ENCODE measurements around the gene SUGCT. TPM values are rescaled to one million over a fixed set of nuclear protein-coding genes. Genes with fewer than 3 reads are reported as not detected.
"Not testable (repeated sequence)": the region's sequence is repeated elsewhere in the genome, so short reads cannot be mapped to it uniquely, and the experiment has no call there.

Gene SUGCT
- total RNA-seq: 0.79 and 0.87 TPM in 2 replicates

DNA sequence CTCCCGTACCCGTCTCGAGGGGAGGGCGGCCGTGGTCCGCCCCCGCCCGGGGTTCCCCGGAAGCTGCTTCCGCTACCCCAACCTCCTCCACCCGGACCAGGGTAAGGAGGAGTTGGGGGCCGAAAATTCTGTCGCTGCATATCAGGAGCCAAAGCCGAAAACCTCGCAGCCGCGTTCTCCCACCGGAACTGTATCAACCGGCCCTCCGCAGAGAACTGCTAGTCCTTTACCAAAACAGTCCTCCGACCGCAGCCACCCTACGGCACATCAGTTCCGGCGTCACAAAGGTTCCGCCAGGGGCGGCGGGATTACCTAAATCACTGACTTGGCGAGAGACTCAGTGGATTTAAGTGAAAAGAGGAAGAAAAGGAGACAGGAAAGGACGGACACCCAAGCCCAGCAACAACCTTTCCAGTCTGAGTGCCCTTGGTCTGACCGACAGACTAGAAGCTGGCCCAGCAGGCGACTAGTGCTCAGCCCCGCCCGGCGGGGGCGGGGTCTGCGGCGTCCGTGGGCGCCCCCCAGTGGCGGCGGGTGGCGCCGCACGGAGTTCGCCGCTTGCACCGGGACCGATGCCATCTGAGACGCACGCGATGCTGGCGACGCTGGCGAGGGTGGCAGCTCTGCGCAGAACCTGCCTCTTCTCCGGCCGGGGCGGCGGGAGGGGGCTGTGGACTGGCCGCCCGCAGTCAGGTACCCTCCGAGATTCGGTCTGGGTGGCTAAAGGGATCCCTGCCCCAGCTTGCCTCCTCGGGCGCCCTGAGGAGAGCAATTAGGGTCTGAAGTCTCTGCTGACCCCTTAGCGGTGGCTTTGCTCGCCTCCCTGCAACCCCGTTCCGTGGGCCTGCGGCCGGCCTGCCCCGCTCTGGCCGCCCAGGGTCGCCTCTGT is at the start of gene SUGCT, which contains the start of gene MPLKIP:
Gene SUGCT (plus strand): TSS at position 578 of the 889 bp plus-strand sequence.
Gene MPLKIP (minus strand): TSS at position 195 of the 889 bp plus-strand sequence. CDS start 55 bp downstream, at position 140.
- DNase-seq (ENCODE audit: low read depth in 2 of 2): peak; percentile 87 to 92

DNA sequence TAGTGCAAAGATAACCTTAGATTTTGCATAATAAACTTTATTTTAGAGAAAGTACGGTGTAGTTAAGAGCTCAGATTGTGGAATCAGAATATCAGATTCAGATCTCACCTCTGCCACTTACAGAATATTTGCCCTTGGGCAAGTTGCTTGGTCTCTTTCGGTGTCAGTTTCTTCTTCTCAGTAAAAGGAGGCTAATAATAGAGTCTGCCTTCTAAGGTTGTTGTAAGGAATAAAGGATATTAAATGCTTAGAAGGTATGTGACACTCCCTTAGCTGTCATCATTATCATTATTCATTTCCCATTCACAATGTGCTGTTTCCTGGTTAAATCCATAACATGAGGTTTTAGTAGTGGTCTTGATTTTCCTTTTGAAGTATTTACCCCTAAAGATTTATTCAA is 42.6 kb upstream of the SUGCT start:
- DNase-seq (ENCODE audit: low read depth in 2 of 2): no peak

DNA sequence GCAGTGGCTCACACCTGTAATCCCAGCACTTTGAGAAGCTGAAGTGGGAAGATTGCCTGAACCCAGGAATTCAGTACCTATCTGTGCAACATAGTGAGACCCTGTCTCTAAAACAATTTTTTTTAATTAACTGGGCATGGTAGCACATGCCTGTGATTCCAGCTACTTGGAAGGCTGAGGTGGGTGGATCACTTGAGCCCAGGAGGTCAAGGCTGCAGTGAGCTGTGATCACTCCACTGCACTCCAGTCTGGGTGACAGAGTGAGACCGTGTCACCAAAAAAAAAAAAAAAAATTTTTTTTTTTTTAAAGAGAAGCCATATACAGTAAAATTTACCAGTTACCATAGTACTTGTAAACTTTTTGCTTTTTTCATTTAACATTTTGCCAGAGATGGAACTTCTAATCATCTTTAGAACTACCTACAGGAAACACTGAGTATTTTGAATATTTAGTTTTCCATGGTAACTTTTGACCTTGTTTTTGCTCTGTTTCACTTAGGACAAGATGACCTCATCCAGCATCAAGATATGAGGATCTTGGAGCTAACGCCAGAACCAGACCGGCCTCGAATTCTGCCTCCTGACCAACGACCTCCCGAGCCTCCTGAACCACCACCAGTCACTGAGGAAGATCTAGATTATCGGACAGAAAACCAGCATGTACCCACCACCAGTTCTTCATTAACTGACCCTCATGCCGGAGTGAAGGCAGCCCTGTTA is 41.0 kb upstream of the SUGCT start:
- no peak for DNase-seq (ENCODE audit: low read depth in 2 of 2)

DNA sequence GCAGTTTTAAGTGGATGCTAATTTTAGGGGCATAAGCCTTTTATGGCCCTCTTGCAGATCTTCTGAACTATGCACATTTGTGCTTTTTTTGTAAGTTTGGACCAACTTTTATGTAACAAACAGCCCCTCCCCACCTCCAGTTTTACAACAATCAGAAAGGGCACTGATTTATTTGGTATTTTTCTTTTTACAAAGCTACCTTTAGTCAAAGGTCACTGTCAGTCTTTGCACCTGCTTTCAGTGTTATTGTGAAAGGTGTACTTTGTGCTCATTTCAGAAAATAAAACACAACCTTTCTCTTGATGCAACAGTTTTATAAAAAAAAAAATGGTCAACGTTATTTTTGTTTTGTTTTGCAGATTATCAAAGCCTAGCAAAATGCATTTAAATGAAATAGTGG is 39.6 kb upstream of the SUGCT start:
- no peak for DNase-seq (ENCODE audit: low read depth in 2 of 2)

DNA sequence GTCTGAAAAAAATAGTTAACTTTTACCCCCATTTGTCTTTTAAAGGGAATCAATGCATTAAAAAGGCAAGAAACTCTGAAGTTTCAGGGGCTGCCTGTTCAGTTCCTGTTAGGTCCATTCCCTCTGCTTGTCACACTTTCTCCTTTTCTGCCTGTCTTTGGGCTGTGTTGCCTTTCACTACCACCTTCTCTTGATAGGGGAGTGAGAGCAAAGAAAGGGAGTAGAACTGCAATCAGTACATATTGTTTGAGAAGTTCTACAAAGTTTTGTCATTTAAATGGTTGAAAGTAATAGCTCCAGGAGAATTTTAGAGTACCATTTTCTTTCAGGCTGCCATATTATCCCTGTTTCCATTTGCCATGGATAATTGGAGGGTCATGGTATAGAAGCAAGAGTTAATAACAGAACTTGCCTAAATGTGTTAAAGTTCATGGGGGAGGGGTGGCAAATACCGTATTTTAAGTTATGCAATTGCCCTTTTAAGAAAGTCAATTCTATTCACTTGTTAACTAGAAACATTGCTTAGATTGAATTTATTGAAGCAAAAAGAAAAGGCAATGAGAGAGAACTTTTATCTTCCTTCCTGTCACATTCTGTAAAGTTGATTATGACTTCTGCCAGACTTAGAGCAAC is 39.0 kb upstream of the SUGCT start:
- DNase-seq (ENCODE audit: low read depth in 2 of 2): no peak

DNA sequence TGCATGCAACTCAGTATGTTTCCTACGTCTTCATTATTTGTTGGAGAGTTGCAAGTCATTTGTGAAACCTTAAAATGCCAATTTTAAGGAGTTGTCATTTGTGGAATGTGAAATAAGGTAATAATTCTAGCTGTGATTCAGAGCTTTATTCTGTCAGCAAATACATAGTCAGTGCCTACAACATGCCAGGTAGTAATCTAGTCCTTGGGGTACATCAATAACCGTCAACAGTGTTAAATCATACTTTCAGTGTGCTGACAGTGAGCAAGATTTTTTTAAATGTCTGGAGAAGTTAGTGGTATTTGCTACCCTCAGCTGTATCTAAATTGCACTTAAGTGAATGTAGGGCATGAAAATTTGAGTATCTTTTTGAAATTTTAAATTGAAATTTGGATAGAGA is 37.1 kb upstream of the SUGCT start:
- no peak for DNase-seq (ENCODE audit: low read depth in 2 of 2)

DNA sequence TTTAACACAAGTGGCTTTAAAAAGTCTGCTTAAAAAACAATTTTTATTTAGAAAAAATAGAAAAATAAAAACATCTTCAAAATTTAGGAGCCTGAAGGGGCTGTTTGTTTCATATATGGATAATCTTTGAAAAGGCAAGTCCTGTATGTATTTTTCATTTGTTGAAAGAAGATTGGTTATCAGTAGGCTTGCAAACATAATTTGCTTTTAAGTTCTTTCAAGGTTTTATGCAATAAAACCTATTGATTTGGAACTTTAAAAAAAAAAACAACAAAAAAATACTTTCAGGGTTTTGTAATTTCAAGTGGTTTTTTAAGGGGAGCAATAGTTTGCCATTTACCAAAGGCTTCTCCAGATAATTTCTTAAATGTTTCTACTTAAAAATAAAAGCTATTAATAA is 36.0 kb upstream of the SUGCT start:
- no peak for DNase-seq (ENCODE audit: low read depth in 2 of 2)

DNA sequence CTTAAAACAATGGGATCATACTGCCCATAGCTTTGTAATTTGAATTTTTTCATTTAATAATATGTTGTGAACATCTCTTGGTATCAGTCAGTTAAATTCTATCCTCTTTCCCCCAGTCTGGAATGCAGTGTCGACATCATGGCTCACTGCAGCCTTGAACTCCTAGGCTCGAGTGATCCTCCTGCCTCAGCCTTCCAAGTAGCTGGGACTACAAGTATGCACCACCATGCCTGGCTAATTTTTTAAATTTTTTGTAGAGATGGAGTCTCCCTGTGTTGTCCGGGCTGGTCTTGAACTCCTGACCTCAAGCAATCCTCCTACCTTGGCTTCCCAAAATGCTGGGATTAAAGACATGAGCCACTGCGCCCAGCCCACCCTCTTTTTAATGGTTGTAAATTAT is 35.0 kb upstream of the SUGCT start:
- no peak for DNase-seq (ENCODE audit: low read depth in 2 of 2)

DNA sequence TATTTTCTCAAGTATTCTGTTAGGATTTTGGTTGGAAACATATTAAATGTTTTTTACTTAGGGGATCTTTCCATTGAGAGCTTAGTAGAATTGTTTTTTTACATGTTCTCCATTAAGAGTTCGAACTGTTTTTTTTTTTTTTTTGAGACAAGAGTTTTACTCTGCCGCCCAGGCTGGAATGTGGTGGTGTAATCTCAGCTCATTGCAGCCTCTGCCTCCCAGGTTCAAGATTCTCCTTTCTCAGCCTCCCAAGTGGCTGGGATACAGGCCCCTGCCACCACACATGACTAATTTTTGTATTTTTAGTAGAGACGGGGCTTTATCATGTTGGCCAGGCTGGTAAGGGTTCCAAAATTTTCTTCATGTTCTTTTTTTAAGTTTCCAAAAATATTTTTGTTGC is 33.6 kb upstream of the SUGCT start:
- no peak for DNase-seq (ENCODE audit: low read depth in 2 of 2)

DNA sequence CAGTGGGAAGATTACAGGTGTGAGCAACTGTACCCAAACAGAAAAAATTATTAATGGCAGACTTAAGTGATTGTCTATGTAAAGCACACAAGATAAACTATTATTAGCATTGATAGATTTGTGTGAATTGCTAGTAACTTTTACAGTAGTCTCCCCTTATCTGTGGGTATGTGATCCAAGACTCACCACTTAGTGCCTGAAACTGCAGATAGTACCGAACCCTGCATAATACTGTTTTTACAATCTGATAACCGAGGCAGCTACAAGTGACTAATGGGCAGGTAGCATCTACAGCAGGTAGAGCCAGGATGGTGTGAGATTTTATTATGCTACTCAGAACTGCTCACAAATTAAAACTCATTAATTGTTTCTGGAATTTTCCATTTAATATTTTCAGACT is 31.9 kb upstream of the SUGCT start:
- no peak for DNase-seq (ENCODE audit: low read depth in 2 of 2)

DNA sequence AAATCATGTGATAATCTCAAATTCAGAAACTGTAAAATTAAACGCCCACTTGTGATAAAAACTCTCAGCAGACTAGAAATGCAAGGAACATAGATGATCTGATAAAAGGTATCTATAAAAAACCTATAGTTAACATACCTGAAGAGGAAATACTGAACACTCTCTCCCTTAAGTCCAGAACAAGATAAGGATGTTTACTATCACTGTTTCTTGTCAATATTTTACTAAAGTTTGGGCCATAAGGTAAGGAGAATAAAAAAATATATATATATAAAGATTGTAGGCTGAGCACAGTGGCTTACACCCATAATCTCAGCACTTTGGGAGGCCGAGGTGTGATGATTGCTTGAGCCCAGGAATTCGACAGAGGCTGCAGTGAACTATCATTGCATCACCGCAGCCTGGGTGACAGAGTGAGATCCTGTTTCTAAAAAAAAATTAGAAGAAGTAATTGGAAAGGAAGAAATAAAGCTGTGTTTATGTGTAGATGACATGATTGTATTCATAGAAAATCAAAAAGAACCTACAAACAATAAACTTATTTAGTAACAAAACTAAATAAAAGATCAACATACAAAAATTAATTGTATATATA is 28.8 kb upstream of the SUGCT start:
- DNase-seq (ENCODE audit: low read depth in 2 of 2): no peak

DNA sequence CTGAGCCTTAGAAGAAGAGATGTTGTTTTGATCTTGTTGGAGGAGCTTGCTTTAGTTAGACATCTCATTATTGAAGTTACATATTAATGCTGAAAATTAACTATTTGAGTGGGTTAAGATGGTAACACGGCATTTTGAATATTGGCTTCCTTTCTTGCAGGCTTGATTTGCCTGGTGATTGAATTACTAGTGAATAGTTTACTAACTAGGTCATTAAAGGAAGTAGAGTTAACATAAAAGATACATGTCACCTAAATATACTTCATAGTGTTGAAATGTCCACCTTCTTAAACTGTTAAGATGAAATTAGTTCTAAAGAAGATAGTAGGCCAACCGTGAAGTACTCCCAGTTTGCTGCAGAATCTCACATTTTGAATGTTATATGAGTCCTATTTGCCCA is 18.9 kb upstream of the SUGCT start:
- DNase-seq (ENCODE audit: low read depth in 2 of 2): no peak

DNA sequence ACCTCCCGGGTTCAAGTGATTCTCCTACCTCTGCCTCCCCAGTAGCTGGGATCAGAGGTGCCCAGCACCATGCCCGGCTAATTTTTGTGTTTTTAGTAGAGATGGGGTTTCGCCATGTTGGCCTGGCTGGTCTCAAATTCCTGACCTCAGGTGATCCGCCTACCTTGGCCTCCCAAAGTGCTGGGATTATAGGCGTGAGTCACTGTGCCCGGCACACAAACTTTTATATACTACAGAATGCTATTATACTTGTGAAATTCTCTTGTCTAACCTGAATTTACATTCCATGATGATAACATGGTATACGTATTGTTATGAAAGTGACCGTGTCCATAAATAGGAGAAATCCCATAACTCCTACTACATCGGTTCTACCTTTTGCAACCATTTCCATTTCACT is 17.6 kb upstream of the SUGCT start:
- not testable (repeated sequence) for DNase-seq (ENCODE audit: low read depth in 2 of 2)

DNA sequence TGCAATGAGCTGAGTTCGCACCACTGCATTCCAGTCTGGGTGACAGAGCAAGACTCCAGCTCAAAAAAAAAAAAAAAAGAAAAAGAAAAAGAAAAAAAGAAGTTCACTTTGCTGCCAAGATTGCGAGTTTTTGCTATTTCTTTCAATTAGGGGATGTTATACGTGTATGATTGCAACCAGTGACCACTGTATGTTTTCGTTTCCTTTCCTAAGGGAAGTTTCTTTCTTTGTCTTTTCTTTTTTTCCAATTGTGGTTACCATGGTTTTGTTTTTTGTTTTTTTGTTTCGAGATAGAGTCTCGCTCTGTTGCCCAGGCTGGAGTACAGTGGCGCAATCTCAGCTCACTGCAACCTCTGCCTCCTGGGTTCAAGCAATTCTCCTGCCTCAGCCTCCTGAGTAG is 16.6 kb upstream of the SUGCT start:
- peak in 1 of 2 donors; percentile 52 for DNase-seq (ENCODE audit: low read depth in 2 of 2)

DNA sequence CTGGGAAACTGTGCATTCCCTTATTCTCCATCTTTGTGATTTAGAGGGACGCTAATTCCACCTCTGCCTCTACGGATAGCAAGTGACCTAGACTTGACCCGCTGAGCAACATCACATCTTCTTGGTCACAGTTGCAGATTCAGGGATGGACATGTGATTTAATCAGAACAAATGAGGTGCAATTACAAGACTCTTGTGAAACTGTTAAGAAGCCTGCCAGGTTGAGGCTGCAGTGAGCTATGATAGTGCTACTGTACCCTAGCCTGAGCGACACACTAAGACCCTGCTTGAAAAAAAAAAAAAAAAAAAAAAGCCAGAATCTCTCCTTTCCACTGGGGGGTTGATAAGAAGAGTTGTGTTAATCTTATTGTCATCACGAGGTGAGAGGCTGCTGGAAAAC is 14.8 kb upstream of the SUGCT start:
- DNase-seq (ENCODE audit: low read depth in 2 of 2): no peak

DNA sequence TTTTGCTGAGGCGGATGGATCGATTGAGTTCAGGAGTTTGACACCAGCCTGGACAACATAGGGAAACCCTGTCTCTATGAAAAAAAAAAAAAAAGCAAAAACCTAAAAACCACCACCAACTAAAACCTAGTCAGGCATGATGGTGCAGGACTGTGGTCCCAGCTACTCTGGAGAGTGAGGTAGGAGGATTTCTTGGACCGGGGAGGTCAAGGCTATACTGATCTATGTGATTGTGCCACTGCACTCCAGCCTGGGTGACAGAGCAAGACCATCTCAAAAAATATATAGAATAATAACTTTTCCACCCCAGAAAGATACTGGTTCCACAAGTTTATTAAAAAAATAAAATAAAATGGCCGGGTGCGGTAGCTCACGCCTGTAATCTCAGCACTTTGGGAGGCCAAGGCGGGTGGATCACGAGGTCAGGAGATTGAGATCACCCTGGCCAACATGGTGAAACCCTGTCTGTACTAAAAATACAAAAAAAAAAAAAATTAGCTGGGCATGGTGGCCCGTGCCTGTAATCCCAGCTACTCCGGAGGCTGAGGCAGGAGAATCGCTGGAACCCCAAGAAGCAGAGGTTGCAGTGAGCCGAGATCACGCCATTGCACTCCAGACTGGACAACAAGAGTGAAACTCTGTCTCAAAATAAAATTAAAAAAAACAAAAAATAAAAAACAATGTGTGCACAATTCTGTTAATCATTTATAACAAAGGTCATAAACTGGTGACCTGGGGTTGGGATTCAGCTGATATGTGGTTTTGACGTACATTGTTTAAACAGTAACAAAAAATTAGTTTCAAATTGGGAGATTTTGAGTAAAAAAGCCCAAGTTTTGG is 12.5 kb upstream of the SUGCT start:
- DNase-seq (ENCODE audit: low read depth in 2 of 2): not testable (repeated sequence)

DNA sequence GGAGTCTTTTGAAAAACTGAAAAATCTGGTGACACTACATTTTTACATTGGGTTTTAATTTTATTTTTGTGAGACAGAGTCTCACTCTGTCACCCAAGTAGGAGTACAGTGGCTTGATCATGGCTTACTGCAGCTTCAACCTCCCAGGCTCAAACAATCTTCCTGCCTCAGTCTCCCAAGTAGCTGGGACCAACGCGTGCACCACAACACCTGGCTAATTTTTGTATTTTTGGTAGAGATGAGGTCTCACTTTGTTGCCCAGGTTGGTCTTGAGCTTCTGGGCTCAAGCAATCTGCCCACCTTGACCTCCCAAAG is 11.9 kb upstream of the SUGCT start:
- no peak for DNase-seq (ENCODE audit: low read depth in 2 of 2)

DNA sequence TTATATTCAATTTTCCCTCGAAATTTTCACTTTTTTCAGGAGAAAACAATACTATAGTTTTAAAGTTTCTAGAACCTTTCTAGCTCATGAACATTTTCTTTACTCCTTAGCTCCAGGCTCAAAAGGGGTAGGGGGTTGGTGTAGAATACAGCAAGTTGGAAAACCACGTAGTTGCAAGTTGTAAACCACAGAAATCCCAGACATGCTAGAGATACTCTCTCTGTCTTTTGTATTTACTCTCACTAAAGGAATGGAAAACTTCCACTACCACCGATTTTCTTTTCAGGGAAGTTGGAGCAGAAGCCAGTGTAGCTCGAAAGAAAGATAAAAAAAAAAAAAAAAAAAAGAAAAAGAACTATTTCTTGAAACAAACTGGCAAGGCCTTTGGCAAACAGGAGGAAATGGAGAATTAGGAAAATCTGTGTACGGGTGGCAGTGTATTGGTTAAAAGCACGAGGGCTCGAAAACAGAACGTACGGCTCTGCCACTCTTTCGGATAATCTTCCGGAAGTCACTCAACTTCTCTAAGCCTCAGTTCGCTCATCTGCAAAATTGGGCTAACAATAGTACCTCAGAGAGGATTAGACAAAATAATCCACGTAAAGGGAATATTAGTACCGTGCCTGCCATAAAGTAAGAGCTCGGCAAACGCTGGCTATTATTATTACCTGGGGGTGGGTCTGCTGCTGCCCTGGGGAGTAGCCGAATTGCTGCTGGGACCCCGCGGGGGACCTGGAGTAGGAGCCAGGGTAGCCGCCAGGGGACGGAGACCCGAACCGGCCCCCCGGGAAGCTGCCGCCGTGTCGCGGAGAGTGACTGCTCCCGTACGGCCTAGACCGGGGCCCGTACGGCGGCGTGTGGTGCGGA is 1.0 kb upstream of the SUGCT start:
- peak; percentile 19 to 37 for DNase-seq (ENCODE audit: low read depth in 2 of 2)

DNA sequence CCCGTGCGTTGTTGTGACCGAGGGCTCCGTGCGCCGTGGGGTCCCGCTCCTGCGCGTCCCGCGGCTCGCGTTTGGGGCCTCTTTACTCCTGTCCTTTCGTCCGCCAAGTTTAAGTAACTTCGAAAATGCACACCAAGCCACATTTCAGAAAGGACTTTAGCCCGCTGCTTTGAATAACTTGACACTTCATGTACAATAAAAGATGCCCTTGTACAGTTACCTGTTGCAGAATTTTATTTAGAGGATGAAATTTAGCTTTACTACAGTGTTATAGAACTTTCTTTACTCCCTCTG is 459 bp downstream of the SUGCT start:
- DNase-seq (ENCODE audit: low read depth in 2 of 2): peak in 1 of 2 donors; percentile 25

DNA sequence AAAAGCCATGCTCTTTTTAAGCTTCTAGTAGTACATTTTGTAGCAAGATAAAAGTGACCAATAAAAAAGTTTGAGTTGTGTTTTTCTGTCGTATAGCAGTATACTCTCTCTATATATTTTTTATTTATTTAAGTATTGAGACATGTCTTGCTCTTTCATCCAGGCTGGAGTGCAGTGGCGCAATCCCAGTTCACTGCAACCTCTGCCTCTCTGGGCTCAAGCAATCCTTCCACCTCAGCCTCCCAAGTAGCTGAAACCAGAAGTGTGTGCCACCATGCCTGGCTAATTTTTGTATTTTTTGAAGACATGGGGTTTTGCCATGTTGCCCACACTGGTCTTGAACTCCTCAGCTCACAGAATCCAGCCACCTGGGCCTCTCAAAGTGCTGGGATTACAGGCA is 2.8 kb downstream of the SUGCT start:
- no peak for DNase-seq (ENCODE audit: low read depth in 2 of 2)

All from lung microvascular endothelial cell (primary cell).